ENCODE measurements around the gene NCBP3.
A peak's percentile ranks its signal among the peaks of the same experiment; 100 is the strongest.
"Not testable (repeated sequence)": the region's sequence is repeated elsewhere in the genome, so short reads cannot be mapped to it uniquely, and the experiment has no call there.

NCBP3 gene

GRCh38 chr17:3879591-3880417 lies 33.8 kb upstream of the NCBP3 start:
- no peak for DNase-seq

- no peak for DNase-seq
Observed at GRCh38 chr17:3879186-3879585, 33.1 kb upstream of the NCBP3 start.

- DNase-seq: no peak
Observed at GRCh38 chr17:3877220-3877619, 31.2 kb upstream of the NCBP3 start.

GRCh38 chr17:3875317-3875716 lies 29.3 kb upstream of the NCBP3 start:
- no peak for DNase-seq

GRCh38 chr17:3873862-3874261 lies 27.8 kb upstream of the NCBP3 start:
- no peak for DNase-seq

DNA sequence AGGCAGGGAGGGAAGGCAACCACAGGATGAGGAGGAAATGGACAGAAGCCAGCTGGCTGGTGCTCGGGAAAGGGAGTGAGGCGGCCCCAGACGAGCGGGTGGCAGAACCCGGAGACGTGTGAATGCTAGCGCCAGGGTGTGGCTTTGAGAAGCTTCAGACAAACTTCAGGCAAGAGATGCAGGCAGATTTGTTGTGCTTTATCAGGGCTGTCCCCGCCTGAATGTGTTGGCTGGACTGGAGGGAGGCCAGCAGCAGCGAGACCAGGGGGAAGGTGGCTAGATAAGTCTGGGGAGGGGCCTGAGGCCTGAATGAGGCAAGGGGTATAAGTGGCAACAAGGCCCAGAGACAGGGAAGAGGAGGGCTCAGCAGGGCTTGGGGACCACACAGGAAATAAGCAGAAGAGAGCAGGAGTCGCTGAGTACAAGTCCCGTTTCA lies 24.8 kb upstream of the NCBP3 start:
- no peak for DNase-seq

DNA sequence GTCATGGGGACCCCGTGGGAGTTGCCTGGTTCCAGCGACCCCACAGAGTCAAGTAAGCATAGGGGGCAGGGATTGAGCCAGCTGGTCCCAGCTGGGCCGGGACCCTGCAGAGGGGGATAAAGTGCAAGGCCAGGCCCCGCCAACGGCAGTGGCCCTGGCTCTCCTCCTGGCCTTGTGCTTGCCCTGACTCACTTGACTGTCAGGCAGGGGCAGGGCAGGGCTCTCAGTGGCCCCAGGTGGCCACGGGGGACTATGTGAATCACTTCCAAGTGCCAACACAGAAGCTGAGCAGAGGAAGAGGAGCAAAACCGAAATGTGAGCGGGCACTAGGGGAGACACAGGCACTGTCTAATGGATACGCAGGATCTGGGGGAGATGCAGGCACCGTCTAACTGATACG lies 21.6 kb upstream of the NCBP3 start:
- DNase-seq: no peak

GRCh38 chr17:3867106-3867505 lies 21.1 kb upstream of the NCBP3 start:
- DNase-seq: no peak

GRCh38 chr17:3866276-3866675 lies 20.2 kb upstream of the NCBP3 start:
- no peak for DNase-seq

DNA sequence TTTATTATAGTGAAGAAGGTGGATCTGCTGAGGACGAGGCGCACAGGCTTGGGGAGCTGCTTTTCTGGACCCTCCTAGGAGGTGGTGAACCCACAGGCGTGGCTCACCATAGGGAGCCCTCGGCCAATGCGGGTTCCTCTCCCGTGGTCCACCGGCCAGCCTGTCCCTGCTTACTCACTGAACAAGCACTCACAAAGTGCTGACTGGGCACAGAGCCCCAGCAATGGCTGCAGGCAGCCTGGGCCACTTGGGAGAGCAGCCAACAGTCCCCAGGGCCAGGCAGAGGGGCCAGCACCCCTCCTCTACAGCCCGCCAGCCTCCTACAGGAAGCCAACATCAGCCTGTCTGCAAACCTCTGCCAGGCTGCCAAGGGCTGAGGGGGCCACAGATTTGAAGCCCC lies 19.1 kb upstream of the NCBP3 start:
- DNase-seq: no peak

DNA sequence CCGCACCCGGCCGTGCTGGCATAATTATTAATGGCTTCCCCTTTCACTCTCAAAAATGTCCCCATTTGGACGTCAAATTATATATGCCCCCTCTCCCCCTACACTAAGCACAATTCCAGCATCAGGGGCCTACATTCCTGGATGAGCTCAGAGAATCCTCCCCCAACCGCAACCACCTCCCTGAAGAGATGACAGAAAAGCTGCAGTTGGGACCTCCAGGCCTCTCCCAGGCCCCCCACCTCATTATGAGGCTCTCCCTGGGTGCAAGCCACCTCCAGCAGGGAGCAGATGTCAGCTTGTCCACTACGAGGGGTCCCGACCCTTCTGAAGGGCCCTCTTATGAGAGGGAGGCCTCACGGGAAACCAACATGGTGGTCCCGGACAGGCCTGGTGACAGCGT lies 18.5 kb upstream of the NCBP3 start:
- DNase-seq: no peak

- DNase-seq: no peak
Observed at GRCh38 chr17:3861761-3862681, 16.0 kb upstream of the NCBP3 start.

GRCh38 chr17:3860939-3861700 lies 15.1 kb upstream of the NCBP3 start:
- no peak for DNase-seq

DNA sequence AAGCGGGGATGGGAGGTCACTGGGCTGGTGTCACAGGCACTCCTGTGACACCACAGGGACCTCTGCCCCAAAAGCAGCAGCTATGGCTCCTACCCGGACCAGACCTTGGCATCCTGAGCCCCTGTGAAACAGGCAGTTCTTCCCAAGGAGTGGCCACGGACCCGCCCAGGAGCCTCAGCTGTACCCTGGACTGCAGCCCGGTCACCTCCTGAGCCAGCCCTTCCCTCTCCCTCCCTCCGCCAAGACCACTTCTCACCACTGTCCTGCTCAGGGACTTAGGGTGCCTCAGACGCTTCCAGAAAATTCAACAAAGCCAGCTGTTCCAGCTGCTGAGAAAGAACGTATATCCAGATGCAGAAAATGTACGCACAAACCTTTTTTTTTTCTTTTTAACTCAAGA lies 13.9 kb upstream of the NCBP3 start:
- no peak for DNase-seq

DNA sequence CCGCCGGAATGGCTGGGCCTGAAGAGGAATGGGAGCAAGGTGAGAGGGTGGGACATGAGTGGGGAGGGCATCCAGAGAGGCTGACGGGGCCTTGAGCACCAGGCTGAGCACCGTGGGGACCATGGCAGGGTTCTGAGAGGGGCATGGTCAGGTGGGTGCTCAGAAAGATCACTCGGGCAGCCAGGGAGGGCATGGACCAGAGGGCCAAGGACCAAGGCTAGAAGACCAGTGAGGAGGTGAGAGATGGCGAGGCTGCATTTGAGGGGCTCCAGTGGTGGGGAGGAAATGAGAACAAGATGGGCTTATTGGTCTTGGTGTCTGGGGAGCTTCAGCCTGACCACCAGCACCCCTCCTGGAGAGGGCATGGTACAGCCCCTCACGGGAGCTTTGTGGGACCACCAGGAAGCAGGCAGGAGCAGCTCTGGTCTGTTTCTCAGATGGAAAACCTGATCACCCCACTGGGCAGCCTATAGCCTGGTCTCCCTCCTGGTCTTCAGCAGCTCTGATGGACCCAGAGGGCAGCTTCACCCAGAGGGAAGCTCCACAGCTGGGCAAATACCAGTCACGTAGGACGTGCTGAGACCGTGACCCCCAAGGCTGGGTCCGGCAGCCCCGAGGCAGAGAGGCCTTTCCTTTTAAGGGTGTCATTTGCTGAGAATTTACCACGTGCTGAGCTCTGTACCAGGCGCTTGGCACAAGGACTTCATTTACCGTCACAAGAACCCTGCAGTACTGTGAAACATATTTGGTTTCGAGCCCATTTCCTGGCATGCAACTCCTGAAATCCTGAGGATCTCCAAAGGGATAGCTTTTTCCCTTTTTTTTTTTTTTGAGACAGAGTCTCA lies 11.4 kb upstream of the NCBP3 start:
- no peak for DNase-seq

DNA sequence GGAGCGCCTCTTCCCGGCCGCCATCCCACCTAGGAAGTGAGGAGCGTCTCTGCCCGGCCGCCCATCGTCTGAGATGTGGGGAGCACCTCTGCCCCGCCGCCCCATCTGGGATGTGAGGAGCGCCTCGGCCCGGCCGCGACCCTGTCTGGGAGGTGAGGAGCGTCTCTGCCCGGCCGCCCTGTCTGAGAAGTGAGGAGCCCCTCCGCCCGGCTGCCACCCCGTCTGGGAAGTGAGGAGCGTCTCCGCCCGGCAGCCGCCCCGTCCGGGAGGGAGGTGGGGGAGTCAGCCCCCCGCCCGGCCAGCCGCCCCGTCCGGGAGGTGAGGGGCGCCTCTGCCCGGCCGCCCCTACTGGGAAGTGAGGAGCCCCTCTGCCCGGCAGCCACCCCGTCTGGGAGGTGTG lies 8.2 kb upstream of the NCBP3 start:
- DNase-seq: not testable (repeated sequence)

DNA sequence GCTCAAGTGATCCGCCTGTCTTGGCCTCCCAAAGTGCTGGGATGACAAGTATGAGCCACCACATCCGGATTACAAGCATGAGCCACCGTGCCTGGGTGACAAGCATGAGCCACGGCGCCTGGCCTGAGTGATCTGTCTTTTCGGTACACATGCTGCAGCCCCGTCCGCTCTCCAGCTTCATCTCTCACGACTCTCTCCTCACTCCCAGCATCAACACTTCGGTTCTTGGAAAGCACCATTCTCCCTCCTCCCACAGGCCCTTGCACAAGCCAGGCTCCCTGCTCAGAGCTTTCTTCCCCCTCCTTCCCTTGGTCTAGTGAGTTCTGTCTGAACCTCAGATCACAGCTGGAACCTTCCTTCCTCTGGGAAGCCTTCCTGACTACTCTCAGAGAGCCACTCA lies 6.5 kb upstream of the NCBP3 start:
- peak; percentile 25 for DNase-seq

DNA sequence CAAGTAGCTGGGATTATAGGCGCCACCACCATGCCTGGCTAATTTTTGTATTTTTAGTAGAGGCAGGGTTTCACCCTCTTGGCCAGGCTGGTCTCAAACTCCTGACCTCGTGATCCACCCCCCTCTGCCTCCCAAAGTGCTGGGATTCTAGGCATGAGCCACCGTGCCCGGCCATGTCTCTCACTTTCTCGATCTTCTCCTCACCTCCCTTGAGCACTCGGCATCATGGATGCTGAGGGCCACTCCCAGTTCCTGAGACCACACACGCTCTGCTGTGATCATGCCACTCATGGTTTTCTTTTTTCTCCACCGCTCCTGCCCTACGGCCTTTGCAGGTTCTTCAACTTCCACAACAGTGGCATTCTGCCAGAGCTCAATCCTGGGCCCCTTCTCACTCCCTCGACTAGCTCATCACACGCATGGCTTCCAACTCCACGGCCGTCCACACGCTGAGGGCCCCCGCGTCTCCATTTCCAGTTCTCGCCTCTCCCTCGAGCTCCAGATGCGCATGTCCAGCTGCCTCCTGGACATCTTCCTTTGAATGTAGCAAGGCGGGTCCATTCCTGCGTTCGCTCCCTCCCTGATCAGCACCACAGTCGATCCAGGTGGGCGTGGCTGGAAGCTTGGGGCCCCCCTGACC lies 5.5 kb upstream of the NCBP3 start:
- no peak for DNase-seq

DNA sequence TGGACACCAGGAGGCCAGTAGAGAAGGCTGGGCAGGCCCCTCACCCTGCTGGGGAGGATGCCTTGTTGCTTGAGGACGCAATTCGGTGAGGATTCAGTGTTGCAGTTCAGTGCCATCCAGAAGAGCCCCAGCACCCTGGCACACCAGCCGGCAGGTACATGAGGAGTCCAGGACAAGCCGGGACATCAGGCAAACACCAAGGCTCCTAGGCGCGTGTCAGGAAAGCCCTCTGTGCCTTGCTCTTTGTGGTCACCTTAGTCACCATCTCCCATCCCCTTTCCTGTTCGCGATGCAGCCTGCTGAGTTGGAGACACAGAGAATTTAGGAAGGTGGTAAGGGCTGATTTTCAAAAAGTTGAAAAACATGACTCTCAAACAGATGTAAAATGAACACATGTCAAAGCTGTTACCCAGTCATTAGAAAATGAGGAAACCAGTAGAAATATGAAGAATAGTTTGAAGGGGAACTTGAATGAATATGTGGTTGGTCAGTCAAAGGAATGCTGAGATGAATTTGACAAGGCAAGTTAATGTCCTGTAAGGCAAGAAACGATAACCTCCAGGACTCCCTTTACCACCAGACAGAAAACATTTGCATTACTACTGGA lies 2.3 kb upstream of the NCBP3 start:
- DNase-seq: peak; percentile 39

DNA sequence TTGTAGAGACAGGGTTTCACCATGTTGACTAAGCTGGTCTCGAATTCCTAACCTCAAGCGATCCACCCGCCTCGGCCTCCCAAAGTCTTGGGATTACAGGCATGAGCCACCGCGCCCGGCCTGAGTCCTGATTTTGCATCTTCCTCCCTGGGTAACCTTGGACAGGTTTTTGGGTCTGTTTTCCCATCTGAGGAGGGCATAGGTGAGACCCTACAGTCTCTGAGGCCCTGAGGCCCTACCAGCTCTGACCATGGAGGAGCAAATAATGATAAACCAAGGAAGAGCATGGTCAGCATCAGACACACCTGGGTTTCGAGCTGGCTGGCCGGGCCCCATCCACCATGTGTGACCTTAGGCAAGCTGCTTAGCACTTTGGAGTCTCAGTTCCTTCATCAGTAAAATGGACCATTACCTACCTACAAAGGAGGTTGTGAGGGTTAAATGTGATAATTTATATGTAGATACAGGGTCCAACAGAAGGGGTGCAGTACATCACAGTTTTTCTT lies 1.2 kb upstream of the NCBP3 start:
- DNase-seq: no peak
